MG63 (cell line): ENCODE data around the gene AOPEP. TPM values are rescaled to one million over a fixed set of nuclear protein-coding genes. Genes with fewer than 3 reads are reported as not detected.

Experiments used
- DNase-seq: peaks from one replicate; pipeline ENCODE4 v3.0.0-alpha.2; 2020
- H3K27me3 ChIP-seq: fragments of 250-450 bp; sonication (Bioruptor Pico); 2 replicates; pipeline ENCODE4 v1.5.1; 2020; ENCODE audit warnings: mild to moderate bottlenecking, moderate library complexity
- H3K36me3 ChIP-seq: fragments of 250-450 bp; sonication (Bioruptor Pico); 2 replicates; pipeline ENCODE4 v1.5.1; 2020; ENCODE audit warnings: mild to moderate bottlenecking, moderate library complexity
- H3K4me3 ChIP-seq: fragments of 250-450 bp; sonication (Bioruptor Pico); 2 replicates; pipeline ENCODE4 v1.5.1; 2020; ENCODE audit warnings: mild to moderate bottlenecking, moderate library complexity
- H3K9me3 ChIP-seq: fragments of 250-450 bp; sonication (Bioruptor Pico); 2 replicates; pipeline ENCODE4 v1.5.1; 2020; ENCODE audit warnings: mild to moderate bottlenecking, moderate library complexity
- total RNA-seq: library from RNA; depleted of rRNA; stranded (reverse); fragments of >200 nt; shearing (Covaris generic); gene quantifications from 2 replicates; pipeline ENCODE4 v1.2.3, GENCODE V29; 2014; ENCODE audit warnings: low replicate concordance

The AOPEP gene
- total RNA-seq, 1 experiment from 2014 or later: 91.4 TPM

GRCh38 chr9:94705162-94705702 is 21.3 kb upstream of the AOPEP start:
- Histone ChIP-seq H3K27me3 (no peaks in the 10 kb centered on the region), H3K4me3 (no peak overlapping the region), H3K9me3 (no peaks in the 10 kb centered on the region), H3K36me3 (no peaks in the 10 kb centered on the region)
- no peak for DNase-seq

GRCh38 chr9:94706922-94707321 is 19.6 kb upstream of the AOPEP start:
- no peak for DNase-seq
- no peak overlapping the region for H3K4me3 ChIP-seq
- H3K36me3 ChIP-seq: no peaks in the 10 kb centered on the region
- no peaks in the 10 kb centered on the region for H3K27me3 ChIP-seq
- no peaks in the 10 kb centered on the region for H3K9me3 ChIP-seq

DNA sequence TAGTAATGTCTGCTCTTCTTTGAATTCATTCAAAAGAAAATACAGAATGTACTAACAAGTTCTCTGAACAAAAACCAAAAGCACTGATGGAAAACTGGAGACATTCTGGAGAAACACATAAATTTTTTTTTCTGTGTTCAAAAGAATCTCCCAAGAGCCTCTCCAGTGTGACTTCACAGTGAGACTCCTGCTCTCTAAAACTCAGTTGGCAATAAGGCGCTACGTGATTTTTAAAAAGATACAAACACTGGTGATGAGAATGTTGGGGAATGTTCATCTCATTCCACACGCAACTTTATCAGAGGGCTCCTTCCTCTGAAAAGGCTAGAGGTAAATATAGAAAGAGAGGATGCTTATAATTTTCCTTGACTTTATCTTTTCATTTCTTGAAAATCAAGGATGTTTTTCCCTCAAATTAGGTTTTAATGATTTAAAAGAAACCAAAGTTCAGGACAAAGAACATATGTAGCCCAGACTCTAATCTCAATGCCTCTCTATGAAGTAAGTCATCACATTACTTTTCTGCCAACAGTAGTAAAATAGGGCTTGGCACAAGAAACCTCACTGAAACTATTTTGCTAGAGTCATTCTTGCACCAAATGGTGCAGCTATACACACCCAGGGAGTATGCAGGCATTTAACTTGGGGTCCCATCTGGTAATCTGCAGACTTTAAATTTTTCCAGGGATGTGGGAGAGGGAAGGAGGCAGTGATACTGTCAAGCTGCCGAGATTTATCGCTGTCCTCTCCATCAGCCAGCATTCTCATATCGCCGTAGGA is 12.9 kb upstream of the AOPEP start:
- H3K9me3 ChIP-seq: no peaks in the 10 kb centered on the region
- no peaks in the 10 kb centered on the region for H3K36me3 ChIP-seq
- no peaks in the 10 kb centered on the region; the same call in 1 of the 2 replicates for H3K27me3 ChIP-seq
- no peak overlapping the region for H3K4me3 ChIP-seq
- no peak for DNase-seq

DNA sequence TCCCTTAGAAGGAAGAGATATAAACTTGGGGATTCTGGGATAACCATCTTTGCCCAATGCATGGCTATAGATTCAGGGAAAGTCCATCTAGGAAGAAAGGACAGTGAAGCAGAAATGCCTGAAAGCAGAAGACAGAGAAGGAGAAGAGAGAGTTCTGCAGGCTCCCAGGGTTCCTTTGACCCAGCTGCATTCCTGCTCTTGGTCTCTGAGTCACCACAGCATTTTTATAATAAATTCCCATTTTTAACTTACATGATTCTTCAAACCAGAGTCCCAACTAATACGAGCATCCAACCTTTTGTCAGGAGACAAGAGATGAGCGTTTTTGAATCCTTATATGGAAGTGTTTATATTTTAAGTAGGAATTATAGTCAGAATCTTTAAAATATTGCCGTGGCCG is 12.0 kb upstream of the AOPEP start:
- Histone ChIP-seq H3K9me3 (no peaks in the 10 kb centered on the region), H3K36me3 (no peaks in the 10 kb centered on the region), H3K4me3 (no peak overlapping the region), H3K27me3 (no peaks in the 10 kb centered on the region; the same call in 1 of the 2 replicates)
- no peak for DNase-seq

- no peaks in the 10 kb centered on the region for H3K9me3 ChIP-seq
- DNase-seq: peak; percentile 28
Observed at GRCh38 chr9:94717761-94718160, 8.7 kb upstream of the AOPEP start.

GRCh38 chr9:94718936-94719335 is 7.6 kb upstream of the AOPEP start:
- H3K27me3 ChIP-seq: no peaks in the 10 kb centered on the region
- H3K4me3 ChIP-seq: no peak overlapping the region
- H3K36me3 ChIP-seq: no peaks in the 10 kb centered on the region
- no peak for DNase-seq
- no peaks in the 10 kb centered on the region for H3K9me3 ChIP-seq

More at GRCh38 chr9:94717761-94718160, 8.7 kb upstream of the AOPEP start:
- H3K4me3 ChIP-seq: no peak overlapping the region
- no peaks in the 10 kb centered on the region for H3K36me3 ChIP-seq
- no peaks in the 10 kb centered on the region for H3K27me3 ChIP-seq

DNA sequence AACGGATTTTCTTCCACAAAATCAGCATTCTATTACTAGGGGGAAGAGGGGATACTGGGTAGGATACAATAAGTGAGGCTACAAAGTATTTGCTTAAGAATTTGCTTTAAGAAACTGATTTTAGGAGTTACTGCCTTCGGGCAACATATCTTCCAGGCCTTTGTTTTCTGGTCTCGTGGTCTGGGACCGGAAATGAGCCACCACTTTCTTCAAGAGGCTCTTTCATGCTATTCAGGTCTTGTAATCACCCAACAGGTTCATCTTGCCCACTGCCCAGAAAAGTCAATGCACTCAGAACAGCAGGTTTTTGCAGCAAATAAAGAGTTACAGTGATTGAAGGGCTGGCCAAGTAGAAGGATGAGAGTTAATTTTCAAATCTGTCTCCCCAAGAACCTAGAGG is 6.6 kb upstream of the AOPEP start:
- no peaks in the 10 kb centered on the region for H3K36me3 ChIP-seq
- no peak overlapping the region for H3K4me3 ChIP-seq
- no peaks in the 10 kb centered on the region for H3K9me3 ChIP-seq
- no peak for DNase-seq
- no peaks in the 10 kb centered on the region for H3K27me3 ChIP-seq

DNA sequence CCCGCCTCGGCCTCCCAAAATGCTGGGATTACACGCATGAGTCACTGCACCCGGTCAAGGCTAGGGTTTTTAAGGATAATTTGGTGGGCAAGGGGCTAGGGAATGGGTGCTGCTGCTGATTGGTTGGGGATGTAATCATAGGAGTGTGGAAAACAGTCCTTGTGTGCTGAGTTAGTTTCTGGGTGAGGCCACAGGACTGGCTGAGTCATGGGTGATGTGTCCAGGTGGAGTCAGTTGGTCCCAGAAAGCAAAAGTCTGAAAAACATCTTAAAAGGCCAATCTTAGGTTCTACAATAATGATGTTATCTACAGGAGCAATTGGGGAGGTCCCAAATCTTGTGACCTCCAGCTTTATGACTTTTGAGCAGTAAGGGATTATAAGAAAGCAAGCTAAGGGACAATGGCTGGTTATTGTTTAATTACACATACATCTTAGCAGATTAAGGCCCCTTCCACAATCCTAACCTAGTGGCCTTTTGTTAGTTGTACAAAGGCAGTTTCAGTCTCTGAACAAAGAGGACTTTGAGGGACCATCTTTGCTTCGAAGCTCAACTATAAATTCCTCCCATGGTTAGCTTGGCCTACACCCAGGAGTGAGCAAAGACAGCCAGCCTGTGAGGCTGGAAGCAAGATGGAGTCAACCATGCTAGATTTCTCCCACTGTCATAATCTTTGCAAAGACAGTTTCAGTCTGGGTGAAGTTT is 5.5 kb upstream of the AOPEP start:
- Histone ChIP-seq H3K27me3 (no peaks in the 10 kb centered on the region), H3K4me3 (no peak overlapping the region), H3K9me3 (no peaks in the 10 kb centered on the region), H3K36me3 (no peaks in the 10 kb centered on the region)
- no peak for DNase-seq

DNA sequence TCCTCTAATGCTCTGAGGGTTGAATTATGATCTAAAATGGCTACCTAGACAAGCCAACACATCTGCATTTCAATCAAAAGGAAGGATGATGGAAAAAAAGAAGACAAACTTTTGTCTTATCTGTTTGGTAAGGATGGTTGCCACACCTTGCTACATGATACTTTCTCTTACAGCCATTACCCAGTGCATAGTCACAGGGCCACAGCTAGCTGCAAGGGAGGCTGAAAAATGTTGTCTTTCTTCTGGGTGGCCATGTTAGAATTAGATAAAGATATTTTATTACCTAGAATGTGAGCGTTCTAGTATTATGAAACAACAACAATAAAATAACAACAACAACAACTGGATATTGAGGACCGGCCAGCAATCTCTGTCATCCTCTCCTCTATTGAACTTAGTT is 4.7 kb upstream of the AOPEP start:
- Histone ChIP-seq H3K36me3 (no peaks in the 10 kb centered on the region), H3K9me3 (no peaks in the 10 kb centered on the region), H3K27me3 (no peaks in the 10 kb centered on the region), H3K4me3 (no peak overlapping the region)
- DNase-seq: no peak

GRCh38 chr9:94725293-94725692 is 1.2 kb upstream of the AOPEP start:
- Histone ChIP-seq H3K4me3 (no peak overlapping the region), H3K9me3 (no peaks in the 10 kb centered on the region), H3K36me3 (peaks cover 2% of the 10 kb centered on the region; the same call in 1 of the 2 replicates), H3K27me3 (no peaks in the 10 kb centered on the region)
- DNase-seq: no peak

DNA sequence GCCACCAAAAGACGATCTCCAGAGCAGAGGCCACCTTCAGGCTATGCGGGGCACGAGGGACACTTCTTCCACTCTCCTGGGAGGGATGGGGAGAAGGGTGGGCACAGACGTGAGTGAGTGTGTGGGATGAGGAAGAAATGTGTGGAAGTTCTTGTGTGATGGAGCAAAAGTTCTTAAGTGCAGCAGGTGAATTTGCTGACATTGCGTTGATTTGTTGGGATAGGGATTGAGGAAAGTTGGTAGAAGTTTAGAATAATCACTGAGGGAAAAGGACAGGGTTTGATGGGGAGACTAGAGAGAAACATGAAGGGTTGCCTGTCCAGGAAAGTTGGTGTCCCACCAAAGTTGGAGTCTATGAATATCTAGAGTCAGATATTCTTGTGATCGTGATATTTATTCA is 2.2 kb downstream of the AOPEP start:
- peaks cover 2% of the 10 kb centered on the region; the same call in 1 of the 2 replicates for H3K36me3 ChIP-seq
- no peaks in the 10 kb centered on the region for H3K9me3 ChIP-seq
- DNase-seq: no peak
- H3K4me3 ChIP-seq: no peak overlapping the region
- no peaks in the 10 kb centered on the region for H3K27me3 ChIP-seq

- no peaks in the 10 kb centered on the region for H3K27me3 ChIP-seq
- no peak for DNase-seq
- no peak overlapping the region for H3K4me3 ChIP-seq
- no peaks in the 10 kb centered on the region for H3K9me3 ChIP-seq
- H3K36me3 ChIP-seq: peaks cover 2% of the 10 kb centered on the region; the same call in 1 of the 2 replicates
Observed at GRCh38 chr9:94729199-94729598, 2.7 kb downstream of the AOPEP start.

- no peaks in the 10 kb centered on the region for H3K9me3 ChIP-seq
- DNase-seq: no peak
- no peaks in the 10 kb centered on the region for H3K36me3 ChIP-seq
- H3K27me3 ChIP-seq: no peaks in the 10 kb centered on the region
- H3K4me3 ChIP-seq: no peak overlapping the region
Observed at GRCh38 chr9:94734054-94734754, 7.7 kb downstream of the AOPEP start.

DNA sequence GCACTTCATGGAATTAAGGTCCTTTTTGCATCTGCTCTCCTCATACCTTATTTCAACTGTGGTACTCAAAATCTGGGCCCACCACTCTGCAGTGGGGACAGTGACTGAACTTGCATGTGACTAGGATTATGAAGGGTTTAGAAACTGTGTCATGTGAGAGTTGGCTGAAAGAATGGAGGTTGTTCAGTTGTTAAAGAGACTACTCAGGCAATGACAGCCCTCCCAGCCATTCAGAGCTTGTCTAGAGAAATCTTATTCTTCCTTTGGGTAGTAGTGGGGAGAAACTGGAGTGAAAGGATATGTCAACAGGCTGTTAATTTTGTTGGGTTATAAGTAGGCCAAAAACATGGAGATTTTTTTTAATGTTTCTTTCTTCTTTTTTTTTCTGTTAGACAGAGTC is 10.3 kb downstream of the AOPEP start:
- no peak for DNase-seq
- Histone ChIP-seq H3K9me3 (no peaks in the 10 kb centered on the region), H3K27me3 (no peaks in the 10 kb centered on the region), H3K36me3 (no peaks in the 10 kb centered on the region), H3K4me3 (no peak overlapping the region)

DNA sequence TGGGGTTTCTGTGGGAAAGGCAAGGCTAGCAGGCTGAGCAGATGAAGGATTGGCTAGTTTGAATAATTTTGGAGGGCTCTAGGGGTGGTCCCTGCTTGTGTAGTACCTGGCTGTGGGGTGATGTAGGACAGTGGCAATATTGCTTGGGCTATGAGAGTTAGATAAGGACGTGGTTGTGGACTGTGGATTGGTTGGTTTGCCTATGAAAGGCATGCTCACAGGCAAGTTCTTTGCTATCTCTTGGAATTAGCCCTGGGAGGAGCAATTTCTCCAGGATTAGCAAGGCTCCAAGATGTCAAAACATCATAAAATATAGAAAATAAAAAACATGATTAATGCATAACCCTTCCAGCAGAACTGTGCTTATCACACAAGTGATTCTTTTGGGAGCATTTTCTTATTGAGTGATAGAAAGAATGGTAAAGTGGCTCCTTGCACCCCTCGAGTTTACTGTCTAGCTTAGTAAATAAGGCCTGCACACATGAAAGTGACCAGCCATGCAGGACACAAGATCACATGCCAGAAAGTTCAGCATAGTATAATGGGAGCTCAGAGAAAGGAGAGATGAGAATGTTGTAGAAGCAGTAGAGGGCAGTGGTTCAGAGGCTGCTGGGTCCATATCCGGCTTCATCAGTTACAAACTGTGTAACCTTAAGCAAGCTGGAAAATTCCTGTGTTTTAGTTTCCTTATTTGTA is 13.8 kb downstream of the AOPEP start:
- Histone ChIP-seq H3K27me3 (no peaks in the 10 kb centered on the region), H3K4me3 (no peak overlapping the region), H3K36me3 (no peaks in the 10 kb centered on the region), H3K9me3 (no peaks in the 10 kb centered on the region)
- no peak for DNase-seq

DNA sequence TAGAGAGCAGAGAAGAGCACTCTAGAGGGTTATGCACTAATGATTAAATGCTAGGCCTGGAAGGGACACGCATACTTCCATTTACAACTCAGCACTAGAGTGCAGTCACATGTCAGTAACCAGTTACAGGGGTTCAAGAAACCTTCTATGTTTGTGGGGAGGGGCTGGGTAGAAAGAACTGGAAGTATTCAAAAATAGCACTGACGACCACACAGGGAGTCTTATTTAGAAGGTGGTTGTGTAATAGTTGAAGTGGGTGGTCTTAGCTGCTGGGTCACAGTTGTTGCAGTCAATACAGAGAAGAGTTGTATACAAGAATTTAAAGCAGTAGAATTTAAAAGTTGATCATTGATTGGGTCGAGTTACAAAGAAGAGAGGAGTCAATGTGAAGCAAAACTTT is 15.4 kb downstream of the AOPEP start:
- no peak for DNase-seq
- H3K36me3 ChIP-seq: no peaks in the 10 kb centered on the region; the same call in 1 of the 2 replicates
- no peaks in the 10 kb centered on the region for H3K9me3 ChIP-seq
- no peaks in the 10 kb centered on the region for H3K27me3 ChIP-seq
- no peak overlapping the region for H3K4me3 ChIP-seq
